K562 (cell line): ENCODE results near the gene DCTN2. TPM values are rescaled to one million over a fixed set of nuclear protein-coding genes. Genes with fewer than 3 reads are reported as not detected.

ENCODE experiments used
- CUX1 ChIP-seq: fragments of 200-800 bp; sonication (Bioruptor generic); IDR thresholded peaks from 2 replicates; pipeline ENCODE4 v1.6.1; 2016; ENCODE audit warnings: missing genetic modification characterization, missing compliant biosample characterization
- HMG20B ChIP-seq: fragments of 250-450 bp; sonication (Bioruptor Pico); IDR thresholded peaks from 2 replicates; pipeline ENCODE4 v1.5.0; 2021; ENCODE audit warnings: mild to moderate bottlenecking
- HMGN3 ChIP-seq: IDR thresholded peaks from 2 replicates; pipeline ENCODE4 v1.6.1; 2011; ENCODE audit warnings: borderline replicate concordance, low read depth, mild to moderate bottlenecking, mixed read lengths, low read length; ENCODE audit not compliant: insufficient read length; ENCODE audit errors: extremely low read depth
- MAFK ChIP-seq: IDR thresholded peaks from 2 replicates; pipeline ENCODE4 v1.6.1; 2011; ENCODE audit warnings: low read length, improper control_type of control experiment
- NEUROD1 ChIP-seq: fragments of 150-350 bp; IDR thresholded peaks from 2 replicates; pipeline ENCODE4 v1.6.1; 2014; ENCODE audit warnings: borderline replicate concordance, low read length, low read depth; ENCODE audit not compliant: partially characterized antibody
- NR2C2 ChIP-seq, 2 experiments: fragments of 200-800 bp in 1 of 2; sonication (Bioruptor generic) in 1 of 2; sonication (generic) in 1 of 2; formaldehyde crosslinking in 1 of 2; IDR thresholded peaks; 2 replicates each; pipeline versions ENCODE4 v1.6.1 to v1.8.0; 2016 to 2022; ENCODE audit warnings: mild to moderate bottlenecking in 1 of 2, missing compliant biosample characterization in 1 of 2, missing genetic modification characterization in 1 of 2, missing genetic modification reagents in 1 of 2
- RBM15 ChIP-seq: fragments of 200-400 bp; formaldehyde crosslinking; IDR thresholded peaks from 2 replicates; pipeline ENCODE4 v1.6.1; 2018; ENCODE audit warnings: mild to moderate bottlenecking, low read length, moderate library complexity; ENCODE audit not compliant: insufficient read depth
- SETDB1 ChIP-seq: IDR thresholded peaks from one replicate; pipeline ENCODE4 v1.6.1; 2012; ENCODE audit warnings: low read length, control low read depth, inconsistent platforms
- TCFL5 ChIP-seq: fragments of 250-450 bp; sonication (Bioruptor Pico); conservative IDR thresholded peaks from 2 replicates; pipeline ENCODE4 v1.6.1; 2021; ENCODE audit warnings: mild to moderate bottlenecking, moderate library complexity, matching md5 sums
- VEZF1 ChIP-seq: fragments of 200-800 bp; sonication (Bioruptor generic); IDR thresholded peaks from 2 replicates; pipeline ENCODE4 v1.6.1; 2017; ENCODE audit warnings: missing genetic modification characterization, missing compliant biosample characterization
- ZNF407 ChIP-seq: fragments of 450-650 bp; IDR thresholded peaks from 2 replicates; pipeline ENCODE4 v1.6.1; 2016; ENCODE audit warnings: low read depth
- polyA plus RNA-seq, 8 experiments: library from polyadenylated mRNA; depleted of rRNA in 4 of 8; stranded (reverse) in 5 of 8; unstranded in 3 of 8; fragments of >200 nt; fragmentation: Nextera tagmentation in 2 of 8; fragmentation: Illumina TruSeq in 1 of 8; extraction: Ambion mirVana in 2 of 8; extraction: Trizol in 1 of 8; gene quantifications; 2 replicates each; pipeline versions ENCODE4 v1.2.1 to v1.2.3, GENCODE V29; 2011 to 2014; ENCODE audit warnings: inconsistent platforms in 1 of 8, missing spikeins in 1 of 8
- total RNA-seq, 7 experiments: library from RNA; depleted of rRNA in 6 of 7; stranded (reverse); fragments of >200 nt in 6 of 7; fragmentation: Illumina TruSeq in 2 of 7; extraction: Trizol in 2 of 7; gene quantifications; 2 replicates each; pipeline versions ENCODE4 v1.2.1 to v1.2.3, GENCODE V29; 2011 to 2021; ENCODE audit warnings: low replicate concordance in 1 of 7

Gene DCTN2
- total and polyA plus RNA-seq, 9 of the 15 experiments (the other 6 are each of a cell fraction or from before 2014, with no cell fraction given) = 43.6 to 270 (median 125) TPM

GRCh38 chr12:57522887-57523705, 23.9 kb downstream of the DCTN2 start (continued):
- TF ChIP-seq ZNF407 = no peak
- TF ChIP-seq TCFL5 (CRISPR knock-in tag) = no peak
- TF ChIP-seq CUX1 (CRISPR knock-in tag) = no peak
- no peak for TF ChIP-seq NEUROD1
- no peak for TF ChIP-seq RBM15
- TF ChIP-seq SETDB1 = no peak
- no peak for TF ChIP-seq MAFK
- no peak for TF ChIP-seq NR2C2 (CRISPR knock-in tag; IDR thresholded peaks at IDR 0.05)
- TF ChIP-seq NR2C2 (tag; IDR thresholded peaks at IDR 0.05) = no peak
- peak; percentile 17 for TF ChIP-seq HMGN3
- peak; percentile 83 for TF ChIP-seq VEZF1 (CRISPR knock-in tag)
- no peak for TF ChIP-seq HMG20B (CRISPR knock-in tag)
